Stomach (tissue), 9 donors: ENCODE results near the gene NLRC3. TPM values are rescaled to one million over a fixed set of nuclear protein-coding genes. Genes with fewer than 3 reads are reported as not detected.

Source experiments
- DNase-seq, 2 donors: peaks; one replicate each; pipeline versions ENCODE4 v3.0.0 to v3.0.0-alpha.2; 2013 to 2019
- H3K27ac ChIP-seq, 5 donors: fragments of 200-600 bp in 4 of 5; sonication (generic) in 4 of 5; one replicate each; pipeline ENCODE4 v1.5.1; 2013 to 2019; ENCODE audit warnings: mild to moderate bottlenecking in 1 of 5, moderate library complexity in 1 of 5
- H3K27me3 ChIP-seq, 3 donors: fragments of 200-600 bp; sonication (generic); one replicate each; pipeline ENCODE4 v1.5.1; 2017 to 2019; ENCODE audit warnings: mixed run types in 1 of 3
- H3K36me3 ChIP-seq, 4 donors: fragments of 200-600 bp; sonication (generic); 1 replicate in 3 of 4; 2 replicates in 1 of 4; pipeline ENCODE4 v1.5.1; 2016 to 2019
- H3K4me1 ChIP-seq, 4 donors: fragments of 200-600 bp; sonication (generic); one replicate each; pipeline ENCODE4 v1.5.1; 2016 to 2019
- H3K4me3 ChIP-seq, 4 donors: fragments of 200-600 bp; sonication (generic) in 3 of 4; one replicate each; pipeline ENCODE4 v1.5.1; 2016 to 2019; ENCODE audit warnings: mild to moderate bottlenecking in 1 of 4
- H3K9me3 ChIP-seq, 4 donors: fragments of 200-600 bp; sonication (generic); one replicate each; pipeline ENCODE4 v1.5.1; 2016 to 2019
- EP300 ChIP-seq: sonication (generic); formaldehyde crosslinking; IDR thresholded peaks from one replicate; pipeline ENCODE4 v1.6.1; 2017; ENCODE audit warnings: antibody characterized with exemption
- POLR2A ChIP-seq, 4 donors: fragments of 450-650 bp; IDR thresholded peaks; one replicate each; pipeline ENCODE4 v1.6.1; 2016; ENCODE audit warnings: antibody characterized with exemption in 4 of 4, control low read depth in 2 of 4, mild to moderate bottlenecking in 1 of 4, moderate library complexity in 1 of 4
- POLR2AphosphoS5 ChIP-seq, 3 donors: sonication (generic); formaldehyde crosslinking; IDR thresholded peaks; one replicate each; pipeline ENCODE4 v1.6.1; 2016; ENCODE audit warnings: antibody characterized with exemption in 3 of 3
- WGBS, 5 donors: extraction: QIAGEN DNeasy Blood & Tissue Kit in 3 of 5; methylation state at CpG; one replicate each; pipeline versions ENCODE4 v1.1.5 to v1.1.7; 2013 to 2018; 5-methylcytosine and 5-hydroxymethylcytosine counted together
- intact Hi-C: fragments of 100-400 bp; cut with DNase I; formaldehyde crosslinking; loops from one replicate; pipeline ENCODE4 v1.15.1; 2023; ENCODE audit warnings: low total_unique reads
- polyA plus RNA-seq, 3 donors: library from polyadenylated mRNA; stranded (reverse); fragments of 200-250 nt; gene quantifications; one replicate each; pipeline ENCODE4 v1.2.3, GENCODE V29; 2013
- total RNA-seq, 5 donors: library from RNA; depleted of rRNA; stranded (reverse); fragments of >200 nt; gene quantifications; one replicate each; pipeline versions ENCODE4 v1.1.0 to v1.2.3, GENCODE V29; 2014 to 2016
- TF ChIP-seq, protein P1 (sequence below), 7 experiments: fragments of 450-650 bp in 4 of 7; fragments of 200-600 bp in 3 of 7; sonication (generic) in 3 of 7; IDR thresholded peaks; one replicate each; pipeline ENCODE4 v1.5.1; 2016 to 2019; ENCODE audit warnings: antibody characterized with exemption in 7 of 7, control low read depth in 2 of 7, mild to moderate bottlenecking in 1 of 7
- donor health status: healthy with polysubstance abuse.
- donor health status: Bipolar disorder and iron deficiency.
- donor health status: healthy.

The NLRC3 gene
- total and polyA plus RNA-seq, 8 donors: 0.45 to 17.0 (median 1.7) TPM; not detected in 1

DNA sequence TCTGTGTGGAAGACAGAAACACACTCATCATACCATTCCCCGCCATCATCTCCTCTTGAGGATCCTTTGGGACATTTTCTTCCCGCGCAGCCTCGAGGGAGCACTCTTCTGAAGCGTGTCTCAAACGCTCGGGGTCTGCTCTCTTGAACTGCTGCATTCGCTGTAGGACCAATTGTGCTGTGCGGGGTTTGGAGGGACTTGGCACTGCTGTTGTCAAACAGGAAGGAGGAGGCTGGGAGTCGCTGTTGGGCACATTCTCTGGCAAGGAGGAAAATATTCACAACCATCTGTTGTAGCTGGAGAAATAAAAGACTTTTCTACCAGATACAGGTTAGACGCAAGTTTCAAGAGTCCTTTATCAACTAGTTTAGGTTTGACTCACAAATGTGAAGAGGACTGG is 29.2 kb upstream of the NLRC3 start:
- Histone ChIP-seq H3K9me3 (no peaks in the 10 kb centered on the region), H3K4me1 (peaks cover 9 to 15% (median 15%) of the 10 kb centered on the region in 4 donors), H3K4me3 (no peak overlapping the region), H3K36me3 (peaks cover 11 to 50% (median 38%) of the 10 kb centered on the region in 4 donors), H3K27ac (no peak overlapping the region), H3K27me3 (no peaks in the 10 kb centered on the region)
- DNase-seq: no peak
- TF ChIP-seq EP300: no peak
- TF ChIP-seq, protein P1, sequence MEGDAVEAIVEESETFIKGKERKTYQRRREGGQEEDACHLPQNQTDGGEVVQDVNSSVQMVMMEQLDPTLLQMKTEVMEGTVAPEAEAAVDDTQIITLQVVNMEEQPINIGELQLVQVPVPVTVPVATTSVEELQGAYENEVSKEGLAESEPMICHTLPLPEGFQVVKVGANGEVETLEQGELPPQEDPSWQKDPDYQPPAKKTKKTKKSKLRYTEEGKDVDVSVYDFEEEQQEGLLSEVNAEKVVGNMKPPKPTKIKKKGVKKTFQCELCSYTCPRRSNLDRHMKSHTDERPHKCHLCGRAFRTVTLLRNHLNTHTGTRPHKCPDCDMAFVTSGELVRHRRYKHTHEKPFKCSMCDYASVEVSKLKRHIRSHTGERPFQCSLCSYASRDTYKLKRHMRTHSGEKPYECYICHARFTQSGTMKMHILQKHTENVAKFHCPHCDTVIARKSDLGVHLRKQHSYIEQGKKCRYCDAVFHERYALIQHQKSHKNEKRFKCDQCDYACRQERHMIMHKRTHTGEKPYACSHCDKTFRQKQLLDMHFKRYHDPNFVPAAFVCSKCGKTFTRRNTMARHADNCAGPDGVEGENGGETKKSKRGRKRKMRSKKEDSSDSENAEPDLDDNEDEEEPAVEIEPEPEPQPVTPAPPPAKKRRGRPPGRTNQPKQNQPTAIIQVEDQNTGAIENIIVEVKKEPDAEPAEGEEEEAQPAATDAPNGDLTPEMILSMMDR (IDR thresholded peaks at IDR 0.05): no peak
- no peak for TF ChIP-seq POLR2AphosphoS5 (IDR thresholded peaks at IDR 0.05)
- no peak for TF ChIP-seq POLR2A (IDR thresholded peaks at IDR 0.05)
- intact Hi-C loops: no loop called here
- 86 to 97% (median 91%) methylated on average over 11 of the region's 11 CpGs for WGBS, 5 donors

DNA sequence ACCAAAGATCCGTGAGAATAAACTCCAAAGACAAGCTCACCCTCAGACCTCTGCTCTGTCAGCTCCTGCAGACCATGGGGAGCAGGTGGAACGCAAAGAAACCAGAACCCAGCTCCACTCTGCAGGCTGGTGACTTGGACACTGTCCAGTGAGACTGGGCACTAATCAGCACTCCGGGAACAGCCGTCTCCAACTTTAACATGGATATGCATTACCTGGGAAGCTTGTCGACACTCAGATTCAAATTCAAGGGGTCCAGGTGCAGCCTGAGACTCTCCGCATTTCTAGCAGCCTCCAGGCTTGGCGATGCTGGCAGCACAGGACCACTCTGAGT is 25.1 kb upstream of the NLRC3 start:
- H3K4me1 ChIP-seq: no peaks in the 10 kb centered on the region

DNA sequence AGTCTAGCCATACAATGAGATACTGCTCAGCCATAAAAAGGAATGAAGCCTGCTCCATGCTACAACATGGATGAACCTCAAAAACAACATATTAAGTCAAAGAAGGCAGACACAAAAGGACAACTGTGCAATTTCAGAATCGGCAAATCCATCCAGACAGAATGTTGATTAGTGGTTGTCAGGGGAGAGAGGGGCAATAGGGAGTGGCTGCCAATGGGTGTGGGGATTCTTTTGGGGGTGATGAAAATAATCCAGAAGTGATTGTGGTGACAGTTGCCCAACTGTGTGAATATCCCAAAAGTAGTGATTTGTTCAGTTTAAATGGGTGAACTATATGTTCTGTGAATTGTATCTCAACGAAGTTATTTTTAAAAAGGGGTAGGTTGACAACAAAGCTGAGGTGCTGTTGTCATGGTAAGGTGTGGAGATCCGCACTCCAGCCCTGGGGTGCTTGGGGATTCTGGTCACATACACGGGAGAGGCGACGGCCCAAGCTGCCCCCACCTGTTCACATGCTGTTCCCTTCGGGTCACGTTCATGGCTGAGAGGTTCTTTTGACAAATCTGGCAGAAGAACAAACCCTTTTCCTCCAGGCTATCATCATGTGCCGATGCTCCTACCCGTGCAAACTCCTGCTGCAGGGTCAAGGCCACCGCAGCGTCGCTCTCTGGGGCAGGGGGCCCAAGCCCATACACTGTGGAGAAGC is 24.6 kb upstream of the NLRC3 start:
- H3K9me3 ChIP-seq: peaks cover 0 to 5% (median 2%) of the 10 kb centered on the region in 4 donors
- H3K4me1 ChIP-seq: no peaks in the 10 kb centered on the region
- H3K4me3 ChIP-seq: no peak overlapping the region
- WGBS, 5 donors: 93 to 97% (median 94%) methylated on average over 9 to 13 of the region's 13 CpGs
- H3K36me3 ChIP-seq: peaks cover 16 to 94% (median 59%) of the 10 kb centered on the region in 4 donors
- H3K27ac ChIP-seq: no peak overlapping the region
- H3K27me3 ChIP-seq: no peaks in the 10 kb centered on the region
- no peak for DNase-seq
- TF ChIP-seq EP300 (no peak), POLR2AphosphoS5 (IDR thresholded peaks at IDR 0.05) (no peak), POLR2A (IDR thresholded peaks at IDR 0.05) (no peak)
- TF ChIP-seq, protein P1 (IDR thresholded peaks at IDR 0.05): no peak
- intact Hi-C loops: no loop called here

More for the DNA sequence above, 25.1 kb upstream of the NLRC3 start:
- 93 to 100% (median 95%) methylated on average over 2 to 7 of the region's 7 CpGs for WGBS, 5 donors
- Histone ChIP-seq H3K9me3 (peaks cover 0 to 5% (median 2%) of the 10 kb centered on the region in 4 donors), H3K27ac (no peak overlapping the region), H3K4me3 (no peak overlapping the region), H3K27me3 (no peaks in the 10 kb centered on the region), H3K36me3 (peaks cover 16 to 92% (median 56%) of the 10 kb centered on the region in 4 donors)
- intact Hi-C loops: no loop called here
- TF ChIP-seq, protein P1 (IDR thresholded peaks at IDR 0.05): no peak
- TF ChIP-seq POLR2A (IDR thresholded peaks at IDR 0.05) (no peak), EP300 (no peak), POLR2AphosphoS5 (IDR thresholded peaks at IDR 0.05) (no peak)
- DNase-seq: no peak

DNA sequence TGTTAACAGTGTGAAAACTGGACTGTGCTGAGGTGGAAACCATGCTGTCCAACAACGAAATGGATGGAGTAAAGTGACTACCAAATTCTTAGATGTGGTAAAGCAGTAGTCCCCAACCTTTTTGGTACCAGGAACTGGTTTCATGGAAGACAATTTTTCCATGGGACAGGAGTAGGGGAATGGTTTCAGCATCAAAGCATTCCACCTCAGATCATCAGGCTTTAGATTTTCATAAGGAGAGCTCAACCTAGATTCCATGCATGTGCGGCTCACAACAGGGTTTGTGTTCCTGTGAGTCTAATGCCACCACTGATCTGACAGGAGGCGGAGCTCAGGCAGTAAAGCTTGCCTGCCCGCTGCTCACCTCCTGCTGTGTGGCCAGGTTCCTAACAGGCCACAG is 22.7 kb upstream of the NLRC3 start:
- H3K4me3 ChIP-seq: no peak overlapping the region
- DNase-seq: no peak
- H3K4me1 ChIP-seq: no peaks in the 10 kb centered on the region
- no peak for TF ChIP-seq POLR2AphosphoS5 (IDR thresholded peaks at IDR 0.05)
- 96 to 99% (median 96%) methylated on average over 4 of the region's 4 CpGs for WGBS, 5 donors
- peaks cover 0 to 5% (median 2%) of the 10 kb centered on the region in 4 donors for H3K9me3 ChIP-seq
- no peak overlapping the region for H3K27ac ChIP-seq
- no peaks in the 10 kb centered on the region for H3K27me3 ChIP-seq
- intact Hi-C loops: no loop called here
- peaks cover 19 to 95% (median 61%) of the 10 kb centered on the region in 4 donors for H3K36me3 ChIP-seq

DNA sequence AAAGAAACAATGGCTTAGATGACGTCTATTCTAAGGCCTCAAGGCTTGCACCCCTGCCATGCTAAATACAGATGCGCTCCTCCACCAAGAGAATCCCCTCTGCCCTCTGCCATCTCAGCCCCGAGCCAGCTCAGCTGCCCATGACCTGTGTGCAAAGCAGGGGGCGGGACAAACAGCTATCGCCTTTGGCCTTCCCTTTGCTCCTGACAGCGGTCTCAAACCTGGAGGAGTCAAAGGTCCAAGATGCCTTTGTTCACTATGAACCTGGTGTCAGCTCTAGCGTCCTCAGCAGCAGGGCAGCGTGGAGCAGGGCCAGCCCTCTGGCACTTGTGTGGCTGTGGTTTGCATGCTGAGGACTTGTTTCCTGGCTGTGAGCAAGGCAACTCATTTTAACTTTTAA is 21.9 kb upstream of the NLRC3 start:
- Histone ChIP-seq H3K9me3 (peaks cover 0 to 5% (median 2%) of the 10 kb centered on the region in 4 donors), H3K27ac (no peak overlapping the region), H3K4me1 (no peaks in the 10 kb centered on the region), H3K36me3 (peaks cover 19 to 94% (median 62%) of the 10 kb centered on the region in 4 donors), H3K4me3 (no peak overlapping the region), H3K27me3 (no peaks in the 10 kb centered on the region)
- DNase-seq: no peak
- intact Hi-C loops: no loop called here
- 89 to 98% (median 91%) methylated on average over 7 to 8 of the region's 8 CpGs for WGBS, 5 donors
- TF ChIP-seq POLR2AphosphoS5 (IDR thresholded peaks at IDR 0.05) (no peak), EP300 (no peak), POLR2A (IDR thresholded peaks at IDR 0.05) (no peak)
- TF ChIP-seq, protein P1 (IDR thresholded peaks at IDR 0.05): no peak
